GM19240 (cell line): ENCODE results near the gene MED12L.

Experiments used
- DNase-seq: peaks from one replicate; pipeline ENCODE4 v3.0.0; 2011; ENCODE audit warnings: low spot score; ENCODE audit not compliant: insufficient read length

MED12L gene

GRCh38 chr3:151171145-151171757 is 85.8 kb downstream of the MED12L start:
- no peak for DNase-seq

- no peak for DNase-seq
Observed at GRCh38 chr3:151174351-151174750, 88.9 kb downstream of the MED12L start.

GRCh38 chr3:151175952-151176351 is 90.5 kb downstream of the MED12L start:
- no peak for DNase-seq

- DNase-seq = no peak
Observed at GRCh38 chr3:151178208-151178845, 92.9 kb downstream of the MED12L start.

- DNase-seq = no peak
Observed at GRCh38 chr3:151182349-151183079, 97.0 kb downstream of the MED12L start.

- no peak for DNase-seq
Observed at GRCh38 chr3:151183265-151183671, 97.8 kb downstream of the MED12L start.

GRCh38 chr3:151191095-151191494 is 105.6 kb downstream of the MED12L start:
- DNase-seq = no peak

GRCh38 chr3:151192545-151192944 is 107.1 kb downstream of the MED12L start:
- DNase-seq = no peak

GRCh38 chr3:151195826-151196225 is 110.4 kb downstream of the MED12L start:
- DNase-seq = no peak

GRCh38 chr3:151196434-151196833 is 111.0 kb downstream of the MED12L start:
- DNase-seq = no peak

- DNase-seq = no peak
Observed at GRCh38 chr3:151197228-151197627, 111.8 kb downstream of the MED12L start.

- DNase-seq = no peak
Observed at GRCh38 chr3:151197981-151198767, 112.7 kb downstream of the MED12L start.

- DNase-seq = no peak
Observed at GRCh38 chr3:151198849-151199248, 113.4 kb downstream of the MED12L start.

- DNase-seq = no peak
Observed at GRCh38 chr3:151199554-151200438, 114.3 kb downstream of the MED12L start.

- no peak for DNase-seq
Observed at GRCh38 chr3:151200586-151200985, 115.1 kb downstream of the MED12L start.

- no peak for DNase-seq
Observed at GRCh38 chr3:151201051-151201730, 115.7 kb downstream of the MED12L start.

- DNase-seq = no peak
Observed at GRCh38 chr3:151203051-151203420, 117.6 kb downstream of the MED12L start, which contains the start of gene GPR171. Gene GPR171, minus strand, starts transcription at chr3:151203216. Its CDS starts 3,830 bp downstream, at chr3:151199386.

- no peak for DNase-seq
Observed at GRCh38 chr3:151204530-151205402, 119.3 kb downstream of the MED12L start.

GRCh38 chr3:151205482-151205881 is 120.0 kb downstream of the MED12L start:
- DNase-seq = no peak
